ENCODE results near the gene MGAT4A. TPM values are rescaled to one million over a fixed set of nuclear protein-coding genes. Genes with fewer than 3 reads are reported as not detected.
"Not testable (repeated sequence)": the region's sequence is repeated elsewhere in the genome, so short reads cannot be mapped to it uniquely, and the experiment has no call there.

MGAT4A gene
- total and polyA plus RNA-seq, 2 experiments from 2014 or later: 4.4 to 5.6 TPM

GRCh38 chr2:98729652-98730051 is 1.3 kb downstream of the MGAT4A start (continued):
- TF ChIP-seq EZH2 (IDR thresholded peaks at IDR 0.05; ENCODE audit: low read depth, unreplicated experiment) (no peak), POLR2AphosphoS5 (IDR thresholded peaks at IDR 0.05; ENCODE audit: low read depth) (no peak), NANOG (IDR thresholded peaks at IDR 0.05; ENCODE audit: borderline replicate concordance) (no peak), ZNF331 (CRISPR knock-in tag; IDR thresholded peaks at IDR 0.05; ENCODE audit: low read depth) (no peak), JUNB (IDR thresholded peaks at IDR 0.05; ENCODE audit: unreplicated experiment) (no peak), STAT1 (IDR thresholded peaks at IDR 0.05; ENCODE audit: unreplicated experiment) (no peak), CREB1 (CRISPR knock-in tag; IDR thresholded peaks at IDR 0.05; ENCODE audit: low read depth) (no peak)

- Mint-ChIP-seq H3K27me3 (ENCODE audit: insufficient read depth, low read depth, poor library complexity) (peaks cover 18% of the 10 kb centered on the region), H3K4me1 (peaks cover 18% of the 10 kb centered on the region)
- not testable (repeated sequence) for H3K36me3 ChIP-seq (ENCODE audit: insufficient read depth); H3K9me2 ChIP-seq (ENCODE audit: insufficient read depth); H2AFZ ChIP-seq; H3K4me3 ChIP-seq; H3K4me3 Mint-ChIP-seq; ATAC-seq; H3F3A ChIP-seq (replicated peaks; ENCODE audit: low read depth); DNase-seq (ENCODE audit: low spot score); H3K79me2 ChIP-seq (replicated peaks; ENCODE audit: insufficient read depth); H4K20me1 ChIP-seq (replicated peaks; ENCODE audit: insufficient read depth); H3K9me3 Mint-ChIP-seq; H3K27ac Mint-ChIP-seq; H3K36me3 Mint-ChIP-seq (ENCODE audit: low read depth); H3K4me2 ChIP-seq; H3K27ac ChIP-seq (ENCODE audit: low read depth)
- Histone ChIP-seq H3K4me1 (ENCODE audit: insufficient read depth) (peaks cover 25% of the 10 kb centered on the region), H3K27me3 (ENCODE audit: insufficient read depth) (peaks cover 48% of the 10 kb centered on the region)
Observed at GRCh38 chr2:98728088-98728718, 2.7 kb downstream of the MGAT4A start.

- Mint-ChIP-seq H3K27me3 (ENCODE audit: insufficient read depth, low read depth, poor library complexity) (peaks cover 16% of the 10 kb centered on the region), H3K4me3 (no peak overlapping the region), H3K27ac (no peak overlapping the region), H3K36me3 (ENCODE audit: low read depth) (no peaks in the 10 kb centered on the region; the same call in 2 of the 3 replicates), H3K4me1 (peaks cover 18% of the 10 kb centered on the region), H3K9me3 (no peaks in the 10 kb centered on the region)
- Histone ChIP-seq H3K27ac (ENCODE audit: low read depth) (no peak overlapping the region), H3F3A (replicated peaks; ENCODE audit: low read depth) (0 out of 2 replicates have a peak, but pooled peaks cover 6% of the 10 kb centered on the region), H3K4me1 (ENCODE audit: insufficient read depth) (peaks cover 25% of the 10 kb centered on the region), H3K36me3 (ENCODE audit: insufficient read depth) (no peaks in the 10 kb centered on the region), H3K9me2 (ENCODE audit: insufficient read depth) (no peaks in the 10 kb centered on the region), H3K79me2 (replicated peaks; ENCODE audit: insufficient read depth) (no peaks in the 10 kb centered on the region), H3K4me3 (no peak overlapping the region), H3K4me2 (no peak overlapping the region), H4K20me1 (replicated peaks; ENCODE audit: insufficient read depth) (peaks cover 3% of the 10 kb centered on the region; the same call in 1 of the 2 replicates), H3K27me3 (ENCODE audit: insufficient read depth) (peaks cover 41% of the 10 kb centered on the region), H2AFZ (no peak overlapping the region)
- no peak for ATAC-seq
- no peak for DNase-seq (ENCODE audit: low spot score)
- TF ChIP-seq ETS1 (IDR thresholded peaks at IDR 0.05): no peak
- TF ChIP-seq ZNF331 (CRISPR knock-in tag; IDR thresholded peaks at IDR 0.05; ENCODE audit: low read depth): no peak
- TF ChIP-seq NANOG (IDR thresholded peaks at IDR 0.05; ENCODE audit: borderline replicate concordance): no peak
- no peak for TF ChIP-seq ZNF462 (CRISPR knock-in tag; IDR thresholded peaks at IDR 0.05)
- no peak for TF ChIP-seq JUNB (IDR thresholded peaks at IDR 0.05; ENCODE audit: unreplicated experiment)
- no peak for TF ChIP-seq ZNF114 (CRISPR knock-in tag; IDR thresholded peaks at IDR 0.05)
- TF ChIP-seq EZH2 (IDR thresholded peaks at IDR 0.05; ENCODE audit: low read depth, unreplicated experiment): no peak
- no peak for TF ChIP-seq EZH2phosphoT487 (IDR thresholded peaks at IDR 0.05; ENCODE audit: unreplicated experiment)
Observed at GRCh38 chr2:98727369-98728087, 3.4 kb downstream of the MGAT4A start.

Measured in GM23338 (cell line).